Measurements from ENCODE around the gene GFAP. TPM values are rescaled to one million over a fixed set of nuclear protein-coding genes. Genes with fewer than 3 reads are reported as not detected.

The GFAP gene
- total RNA-seq, 1 experiment from 2014 or later = not detected

DNA sequence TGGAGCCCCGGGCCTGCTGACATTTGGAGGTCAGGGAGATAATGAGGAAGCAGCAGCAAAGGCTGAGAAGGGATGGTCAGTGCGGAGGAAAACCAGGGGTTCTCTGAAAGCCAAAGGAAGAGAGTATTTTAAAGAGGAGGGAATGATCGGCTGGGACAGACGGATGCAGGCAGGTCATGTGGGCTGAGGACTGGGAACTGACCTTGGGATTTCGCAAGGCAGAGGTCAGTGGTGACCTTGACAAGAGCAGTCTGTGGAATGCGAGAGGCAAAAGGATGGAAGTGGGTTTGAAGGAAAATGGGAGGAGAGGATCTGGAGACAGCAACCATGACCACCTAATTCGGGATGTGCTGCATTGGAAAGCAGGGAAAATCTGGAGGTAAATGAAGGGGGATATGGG is 26.3 kb downstream of the GFAP start:
- H3K36me3 ChIP-seq (ENCODE audit: insufficient read depth, low read length, poor library complexity, severe bottlenecking) = peaks cover 9% of the 10 kb centered on the region
- H3K27ac ChIP-seq (ENCODE audit: low read depth, low read length, poor library complexity, severe bottlenecking) = no peak overlapping the region
- H3K9me3 ChIP-seq (ENCODE audit: low read depth, low read length, poor library complexity, severe bottlenecking) = no peaks in the 10 kb centered on the region
- ChIA-PET POLR2A (ENCODE audit: low non-redundant PET) (no interaction called here), CTCF (no interaction called here)
- H3K4me1 ChIP-seq (ENCODE audit: insufficient read depth, low read length, poor library complexity, severe bottlenecking) = no peaks in the 10 kb centered on the region
- H3K4me3 ChIP-seq (ENCODE audit: low read depth, low read length, poor library complexity, severe bottlenecking) = no peak overlapping the region
- H3K27me3 ChIP-seq (replicated peaks; ENCODE audit: insufficient read depth, low read depth, low read length, poor library complexity) = no peaks in the 10 kb centered on the region
- no TSS peak for BruUV-seq (replicated peaks)
- TF ChIP-seq, protein P1, sequence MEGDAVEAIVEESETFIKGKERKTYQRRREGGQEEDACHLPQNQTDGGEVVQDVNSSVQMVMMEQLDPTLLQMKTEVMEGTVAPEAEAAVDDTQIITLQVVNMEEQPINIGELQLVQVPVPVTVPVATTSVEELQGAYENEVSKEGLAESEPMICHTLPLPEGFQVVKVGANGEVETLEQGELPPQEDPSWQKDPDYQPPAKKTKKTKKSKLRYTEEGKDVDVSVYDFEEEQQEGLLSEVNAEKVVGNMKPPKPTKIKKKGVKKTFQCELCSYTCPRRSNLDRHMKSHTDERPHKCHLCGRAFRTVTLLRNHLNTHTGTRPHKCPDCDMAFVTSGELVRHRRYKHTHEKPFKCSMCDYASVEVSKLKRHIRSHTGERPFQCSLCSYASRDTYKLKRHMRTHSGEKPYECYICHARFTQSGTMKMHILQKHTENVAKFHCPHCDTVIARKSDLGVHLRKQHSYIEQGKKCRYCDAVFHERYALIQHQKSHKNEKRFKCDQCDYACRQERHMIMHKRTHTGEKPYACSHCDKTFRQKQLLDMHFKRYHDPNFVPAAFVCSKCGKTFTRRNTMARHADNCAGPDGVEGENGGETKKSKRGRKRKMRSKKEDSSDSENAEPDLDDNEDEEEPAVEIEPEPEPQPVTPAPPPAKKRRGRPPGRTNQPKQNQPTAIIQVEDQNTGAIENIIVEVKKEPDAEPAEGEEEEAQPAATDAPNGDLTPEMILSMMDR (conservative IDR thresholded peaks at IDR 0.05; ENCODE audit: low read depth, low read length) = no peak
- no peak for TF ChIP-seq EZH2 (IDR thresholded peaks at IDR 0.05; ENCODE audit: borderline replicate concordance, low read depth, low read length, poor library complexity, severe bottlenecking)
- intact Hi-C loops (cut with micrococcal nuclease; ENCODE audit: unreplicated experiment) = no loop called here
- no peak for DNase-seq (ENCODE audit: low spot score)

DNA sequence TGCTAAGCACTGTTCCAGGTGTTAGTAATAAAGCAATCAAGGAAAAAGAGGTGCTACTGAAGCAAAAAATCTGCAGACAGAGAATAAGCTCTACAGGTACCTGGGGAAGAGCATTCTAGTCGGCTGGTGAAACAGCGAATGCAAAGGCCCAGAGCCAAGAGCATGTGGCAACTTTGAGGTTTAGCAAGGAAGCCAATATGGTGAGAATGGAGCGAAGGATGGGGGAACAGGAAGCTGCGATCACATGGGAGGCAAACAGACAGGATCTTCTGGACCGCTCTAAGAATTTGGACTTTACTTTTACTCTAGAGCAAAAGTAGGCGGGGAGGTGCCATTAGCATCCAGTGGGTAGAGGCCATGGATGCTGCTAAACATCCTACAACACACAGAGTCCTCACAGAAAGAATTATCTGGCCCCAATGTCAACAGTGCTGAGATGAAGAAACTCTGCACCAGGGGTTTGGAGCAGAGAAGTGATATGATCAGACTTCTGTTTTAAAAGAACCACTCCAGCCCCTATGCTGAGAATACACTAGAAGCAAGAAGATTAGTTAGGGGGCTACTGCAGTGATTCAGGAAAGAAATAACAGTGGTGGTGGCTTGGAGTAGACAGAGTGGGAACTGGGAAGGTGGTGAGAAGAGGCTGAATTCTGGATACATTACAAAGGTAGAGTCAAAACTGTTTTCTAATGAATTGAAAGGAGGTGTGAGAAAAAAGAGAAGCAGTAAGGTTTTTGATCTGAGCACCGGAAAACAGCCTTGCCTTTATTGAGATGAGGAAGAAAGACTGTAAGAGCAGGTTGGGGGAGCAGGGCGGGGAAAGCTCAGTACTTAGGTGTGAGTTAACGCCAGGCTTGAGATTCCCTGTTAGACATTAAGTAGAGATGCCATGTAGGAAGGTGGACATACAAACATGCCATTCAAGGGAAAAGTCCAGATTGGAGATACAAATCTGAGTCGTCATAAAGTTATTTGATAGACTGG is 27.0 kb downstream of the GFAP start:
- no TSS peak for BruUV-seq (replicated peaks)
- H3K4me1 ChIP-seq (ENCODE audit: insufficient read depth, low read length, poor library complexity, severe bottlenecking) = no peaks in the 10 kb centered on the region
- no peak overlapping the region for H3K27ac ChIP-seq (ENCODE audit: low read depth, low read length, poor library complexity, severe bottlenecking)
- peaks cover 14% of the 10 kb centered on the region for H3K36me3 ChIP-seq (ENCODE audit: insufficient read depth, low read length, poor library complexity, severe bottlenecking)
- TF ChIP-seq, protein P1 (conservative IDR thresholded peaks at IDR 0.05; ENCODE audit: low read depth, low read length) = no peak
- no peak for TF ChIP-seq EZH2 (IDR thresholded peaks at IDR 0.05; ENCODE audit: borderline replicate concordance, low read depth, low read length, poor library complexity, severe bottlenecking)
- H3K4me3 ChIP-seq (ENCODE audit: low read depth, low read length, poor library complexity, severe bottlenecking) = no peak overlapping the region
- no peak for DNase-seq (ENCODE audit: low spot score)
- CTCF ChIA-PET = no interaction called here
- intact Hi-C loops (cut with micrococcal nuclease; ENCODE audit: unreplicated experiment) = no loop called here
- POLR2A ChIA-PET (ENCODE audit: low non-redundant PET) = no interaction called here
- no peaks in the 10 kb centered on the region for H3K27me3 ChIP-seq (replicated peaks; ENCODE audit: insufficient read depth, low read depth, low read length, poor library complexity)
- no peaks in the 10 kb centered on the region for H3K9me3 ChIP-seq (ENCODE audit: low read depth, low read length, poor library complexity, severe bottlenecking)

DNA sequence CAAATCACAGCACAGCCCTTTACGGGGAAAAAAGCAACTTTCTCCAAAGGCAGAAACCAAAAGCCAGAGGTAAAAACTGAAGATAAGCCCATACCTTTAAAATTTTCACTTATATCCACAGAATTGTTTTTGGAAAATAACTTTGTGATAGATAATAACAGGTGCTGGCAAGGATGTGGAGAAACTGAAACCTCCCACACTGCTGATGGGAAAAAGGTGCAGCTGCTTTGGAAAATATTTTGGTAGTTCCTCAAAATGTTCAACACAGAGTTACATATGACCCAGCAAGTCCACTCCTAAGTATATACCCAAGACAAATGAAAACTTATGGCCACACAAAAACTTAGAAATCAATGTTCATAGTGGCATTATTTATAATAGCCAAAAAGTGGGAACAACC is 28.3 kb downstream of the GFAP start:
- intact Hi-C loops (cut with micrococcal nuclease; ENCODE audit: unreplicated experiment) = no loop called here
- Histone ChIP-seq H3K4me1 (ENCODE audit: insufficient read depth, low read length, poor library complexity, severe bottlenecking) (no peaks in the 10 kb centered on the region), H3K27me3 (replicated peaks; ENCODE audit: insufficient read depth, low read depth, low read length, poor library complexity) (no peaks in the 10 kb centered on the region), H3K4me3 (ENCODE audit: low read depth, low read length, poor library complexity, severe bottlenecking) (no peak overlapping the region), H3K27ac (ENCODE audit: low read depth, low read length, poor library complexity, severe bottlenecking) (no peak overlapping the region), H3K9me3 (ENCODE audit: low read depth, low read length, poor library complexity, severe bottlenecking) (no peaks in the 10 kb centered on the region), H3K36me3 (ENCODE audit: insufficient read depth, low read length, poor library complexity, severe bottlenecking) (peaks cover 16% of the 10 kb centered on the region)
- ChIA-PET POLR2A (ENCODE audit: low non-redundant PET) (no interaction called here), CTCF (no interaction called here)
- no peak for DNase-seq (ENCODE audit: low spot score)
- BruUV-seq (replicated peaks) = no TSS peak
- TF ChIP-seq, protein P1 (conservative IDR thresholded peaks at IDR 0.05; ENCODE audit: low read depth, low read length) = no peak
- no peak for TF ChIP-seq EZH2 (IDR thresholded peaks at IDR 0.05; ENCODE audit: borderline replicate concordance, low read depth, low read length, poor library complexity, severe bottlenecking)
